ENCODE results near the gene PLA2G6. TPM values are rescaled to one million over a fixed set of nuclear protein-coding genes. Genes with fewer than 3 reads are reported as not detected.

PLA2G6 gene
- total and polyA plus RNA-seq, 2 of the 8 experiments (the other 6 are each of a cell fraction or from before 2014, with no cell fraction given) = 13.2 to 21.0 TPM

GRCh38 chr22:38201711-38202436 lies 20.2 kb upstream of the PLA2G6 start, which contains the start of gene MAFF (continued):
- TF ChIP-seq CHD7 (IDR thresholded peaks at IDR 0.05; ENCODE audit: insufficient replicate concordance, low read length) (no peak), CEBPB (IDR thresholded peaks at IDR 0.05; ENCODE audit: low read depth, low read length) (no peak)
